PC-9 (cell line): ENCODE results near the gene CLDN17. TPM values are rescaled to one million over a fixed set of nuclear protein-coding genes. Genes with fewer than 3 reads are reported as not detected.

Source experiments
- BruUV-seq: library from RNA; stranded (reverse); fragments of 400-500 nt; replicated peaks from 2 replicates; lab custom pipeline; 2021; lab: Mats Ljungman, UMichigan
- CTCF ChIA-PET: fragments of 300-600 bp; sonication (Branson Sonifier 250); formaldehyde crosslinking; loops from one replicate; lab custom pipeline; 2022; ENCODE audit warnings: antibody characterized with exemption; lab: Charles Lee
- POLR2A ChIA-PET: fragments of 300-600 bp; sonication (Branson Sonifier 250); formaldehyde crosslinking; loops from one replicate; lab custom pipeline; 2022; ENCODE audit warnings: antibody characterized with exemption; ENCODE audit not compliant: unreplicated experiment; lab: Charles Lee
- DNase-seq, 2 experiments: peaks; one replicate each; pipeline versions ENCODE4 v3.0.0 to v3.0.0-alpha.2; 2015 to 2022; ENCODE audit warnings: mixed read lengths in 1 of 2
- H2AFZ ChIP-seq: fragments of 200-600 bp; sonication (generic); 2 replicates; pipeline ENCODE4 v1.8.1; 2017; ENCODE audit warnings: antibody characterized with exemption
- H3F3A ChIP-seq: fragments of 200-600 bp; sonication (generic); 2 replicates; pipeline ENCODE4 v1.8.1; 2017; ENCODE audit warnings: antibody characterized with exemption, mild to moderate bottlenecking, low read depth; ENCODE audit not compliant: insufficient read depth
- H3K27ac ChIP-seq: fragments of 200-600 bp; sonication (generic); 2 replicates; pipeline ENCODE4 v1.6.1; 2016; ENCODE audit warnings: mixed run types
- H3K27me3 ChIP-seq: fragments of 200-600 bp; sonication (generic); 2 replicates; pipeline ENCODE4 v1.6.1; 2016; ENCODE audit warnings: low read depth, mixed run types; ENCODE audit not compliant: insufficient read depth
- H3K36me3 ChIP-seq: fragments of 200-600 bp; sonication (generic); 2 replicates; pipeline ENCODE4 v1.6.1; 2016; ENCODE audit warnings: low read depth, mixed run types
- H3K4me1 ChIP-seq: fragments of 200-600 bp; sonication (generic); replicated peaks from 2 replicates; pipeline ENCODE4 v1.6.1; 2016; ENCODE audit warnings: mixed run types; ENCODE audit not compliant: insufficient read depth
- H3K4me2 ChIP-seq: fragments of 200-600 bp; sonication (generic); 2 replicates; pipeline ENCODE4 v1.6.1; 2017; ENCODE audit warnings: mixed run types
- H3K4me3 ChIP-seq: fragments of 200-600 bp; sonication (generic); 2 replicates; pipeline ENCODE4 v1.6.1; 2016; ENCODE audit warnings: mixed run types
- H3K79me2 ChIP-seq: fragments of 200-600 bp; sonication (generic); 2 replicates; pipeline ENCODE4 v1.6.1; 2017; ENCODE audit warnings: low read depth, mixed run types
- H3K9me2 ChIP-seq: fragments of 200-600 bp; sonication (generic); 2 replicates; pipeline ENCODE4 v1.8.1; 2017; ENCODE audit warnings: mild to moderate bottlenecking; ENCODE audit not compliant: insufficient read depth
- H3K9me3 ChIP-seq: fragments of 200-600 bp; sonication (generic); 2 replicates; pipeline ENCODE4 v1.8.1; 2016; ENCODE audit warnings: low read depth; ENCODE audit not compliant: insufficient read depth
- H4K20me1 ChIP-seq: fragments of 200-600 bp; sonication (generic); 2 replicates; pipeline ENCODE4 v1.8.1; 2017; ENCODE audit not compliant: insufficient read depth
- EZH2 ChIP-seq: fragments of 200-600 bp; sonication (generic); IDR thresholded peaks from 2 replicates; pipeline ENCODE4 v1.8.0; 2017; ENCODE audit warnings: antibody characterized with exemption, low read depth
- intact Hi-C: fragments of 100-400 bp; cut with micrococcal nuclease; formaldehyde crosslinking; loops from one replicate; pipeline ENCODE4 v1.10.0; 2022; ENCODE audit not compliant: unreplicated experiment
- total RNA-seq: library from RNA; stranded (reverse); gene quantifications from 2 replicates; pipeline ENCODE4 v1.2.3, GENCODE V29; 2021
- TF ChIP-seq, protein P1 (sequence below): fragments of 200-600 bp; sonication (generic); conservative IDR thresholded peaks from 2 replicates; pipeline ENCODE4 v1.6.1; 2017; ENCODE audit warnings: mixed run types, antibody characterized with exemption, mild to moderate bottlenecking, moderate library complexity

CLDN17 gene
- total RNA-seq, 1 experiment from 2014 or later: not detected

DNA sequence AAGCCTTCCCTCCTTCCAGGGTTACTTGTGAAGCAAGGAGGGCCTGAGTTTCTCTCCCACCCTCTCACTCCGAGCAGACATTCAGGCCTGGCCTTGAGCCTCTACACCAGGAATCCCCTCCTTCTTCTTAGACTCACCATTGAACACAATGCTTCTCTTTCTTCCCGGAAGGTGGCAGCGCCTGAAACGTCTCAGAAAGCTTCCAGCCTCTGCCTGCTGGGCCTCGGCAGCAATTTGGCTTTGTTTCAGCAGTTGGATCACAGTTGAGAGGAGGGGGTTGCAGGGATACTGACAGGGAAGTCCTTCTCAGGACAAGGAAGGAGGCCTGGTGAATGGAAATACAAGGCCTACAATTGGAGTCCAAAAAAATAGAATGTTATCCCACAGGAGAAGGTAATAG, 43.0 kb upstream of the CLDN17 start:
- Histone ChIP-seq H3K4me3 (no peak overlapping the region), H3K9me3 (no peaks in the 10 kb centered on the region), H3K79me2 (no peaks in the 10 kb centered on the region), H3K36me3 (no peaks in the 10 kb centered on the region), H2AFZ (no peak overlapping the region), H3K4me1 (peaks cover 13% of the 10 kb centered on the region), H3F3A (no peaks in the 10 kb centered on the region), H3K4me2 (no peak overlapping the region), H3K9me2 (no peaks in the 10 kb centered on the region), H4K20me1 (no peaks in the 10 kb centered on the region), H3K27ac (no peak overlapping the region), H3K27me3 (no peaks in the 10 kb centered on the region)
- TF ChIP-seq EZH2: no peak
- TF ChIP-seq, protein P1, sequence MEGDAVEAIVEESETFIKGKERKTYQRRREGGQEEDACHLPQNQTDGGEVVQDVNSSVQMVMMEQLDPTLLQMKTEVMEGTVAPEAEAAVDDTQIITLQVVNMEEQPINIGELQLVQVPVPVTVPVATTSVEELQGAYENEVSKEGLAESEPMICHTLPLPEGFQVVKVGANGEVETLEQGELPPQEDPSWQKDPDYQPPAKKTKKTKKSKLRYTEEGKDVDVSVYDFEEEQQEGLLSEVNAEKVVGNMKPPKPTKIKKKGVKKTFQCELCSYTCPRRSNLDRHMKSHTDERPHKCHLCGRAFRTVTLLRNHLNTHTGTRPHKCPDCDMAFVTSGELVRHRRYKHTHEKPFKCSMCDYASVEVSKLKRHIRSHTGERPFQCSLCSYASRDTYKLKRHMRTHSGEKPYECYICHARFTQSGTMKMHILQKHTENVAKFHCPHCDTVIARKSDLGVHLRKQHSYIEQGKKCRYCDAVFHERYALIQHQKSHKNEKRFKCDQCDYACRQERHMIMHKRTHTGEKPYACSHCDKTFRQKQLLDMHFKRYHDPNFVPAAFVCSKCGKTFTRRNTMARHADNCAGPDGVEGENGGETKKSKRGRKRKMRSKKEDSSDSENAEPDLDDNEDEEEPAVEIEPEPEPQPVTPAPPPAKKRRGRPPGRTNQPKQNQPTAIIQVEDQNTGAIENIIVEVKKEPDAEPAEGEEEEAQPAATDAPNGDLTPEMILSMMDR: no peak
- BruUV-seq: no TSS peak
- intact Hi-C loops: no loop called here
- ChIA-PET POLR2A (no interaction called here), CTCF (no interaction called here)
- DNase-seq: no peak

DNA sequence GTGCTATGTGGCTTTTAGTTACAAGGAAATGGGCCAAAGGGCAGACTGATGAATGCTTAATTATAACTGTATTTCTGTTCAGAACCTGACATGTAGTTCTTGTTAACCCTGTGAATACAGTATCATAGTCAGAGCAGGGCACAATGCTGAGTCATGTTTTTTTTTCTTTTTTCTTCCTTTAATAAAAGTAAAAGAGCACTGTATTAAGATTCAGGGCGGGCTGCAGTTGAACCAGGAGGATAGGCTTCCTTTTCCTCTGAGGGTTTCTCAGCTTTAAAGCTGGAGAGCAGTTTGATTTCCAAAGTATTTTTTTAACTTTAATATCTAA, 40.6 kb upstream of the CLDN17 start:
- TF ChIP-seq, protein P1: no peak
- no peak for TF ChIP-seq EZH2

DNA sequence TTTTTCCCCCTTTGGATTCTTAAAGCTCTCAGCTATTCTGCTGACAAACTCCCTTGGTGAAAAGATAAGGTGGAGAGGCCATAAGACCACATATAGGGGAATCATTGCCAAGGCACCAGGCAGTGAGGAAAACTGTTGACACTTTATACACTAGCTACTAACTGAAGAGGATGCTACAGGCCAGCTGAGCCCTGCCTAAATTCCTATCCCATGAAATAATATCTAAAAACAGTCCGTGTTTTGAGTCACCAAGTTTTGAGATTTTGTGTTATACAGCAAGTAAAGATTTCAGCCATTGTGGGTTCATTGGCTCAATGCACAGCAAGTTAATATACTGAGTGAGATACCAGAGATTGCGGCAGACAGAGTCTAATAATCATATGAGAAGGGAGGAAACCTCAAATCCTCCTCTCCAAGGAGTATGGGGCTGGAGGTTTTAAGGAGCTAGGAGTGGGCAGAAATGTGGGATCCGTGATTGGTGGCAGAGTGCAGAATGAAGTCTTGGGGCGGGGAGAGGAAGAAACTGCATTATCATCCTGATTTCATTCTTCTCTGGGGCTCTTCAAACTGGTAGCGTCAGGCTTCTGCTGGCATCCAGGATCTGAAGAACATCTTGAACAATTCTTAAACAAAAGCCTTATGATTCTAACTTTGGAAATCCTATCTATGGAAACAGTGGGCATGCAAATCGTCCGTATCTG, 40.1 kb upstream of the CLDN17 start:
- H2AFZ ChIP-seq: peak overlapping the region; percentile 62; the same call in 1 of the 2 replicates
- TSS peak; percentile 100 for BruUV-seq
- CTCF ChIA-PET: no interaction called here

More for the DNA sequence above, 40.6 kb upstream of the CLDN17 start:
- Histone ChIP-seq H3K27me3 (no peaks in the 10 kb centered on the region), H2AFZ (0 out of 2 replicates have a peak overlapping the region, but pooled peaks have one; percentile 62), H3K27ac (peak overlapping the region; percentile 73), H4K20me1 (no peaks in the 10 kb centered on the region), H3K9me2 (no peaks in the 10 kb centered on the region), H3K4me2 (peak overlapping the region; percentile 23; the same call in 1 of the 2 replicates), H3K4me1 (peaks cover 13% of the 10 kb centered on the region), H3K9me3 (no peaks in the 10 kb centered on the region), H3K4me3 (no peak overlapping the region), H3K36me3 (no peaks in the 10 kb centered on the region), H3K79me2 (no peaks in the 10 kb centered on the region), H3F3A (no peaks in the 10 kb centered on the region)
- POLR2A ChIA-PET: interaction anchor here (0.5 to 1.0 kb wide), 6 partner anchors 9 to 1190 kb away, joined by 3 to 7 read pairs (median 4); partner anchors contain the start of gene CLDN8
- peak in 1 of 2 experiments; percentile 35 for DNase-seq
- BruUV-seq: TSS peak; percentile 98
- CTCF ChIA-PET: no interaction called here
- intact Hi-C loops: loop anchor here (1.0 kb wide), 1 partner anchor 20 kb away; no protein-coding TSS in a partner anchor

More for the DNA sequence above, 40.1 kb upstream of the CLDN17 start:
- Histone ChIP-seq H4K20me1 (no peaks in the 10 kb centered on the region), H3K36me3 (no peaks in the 10 kb centered on the region), H3F3A (no peaks in the 10 kb centered on the region), H3K4me2 (peak overlapping the region; percentile 23; the same call in 1 of the 2 replicates), H3K4me1 (peaks cover 13% of the 10 kb centered on the region), H3K79me2 (no peaks in the 10 kb centered on the region), H3K9me2 (no peaks in the 10 kb centered on the region), H3K27me3 (no peaks in the 10 kb centered on the region), H3K9me3 (no peaks in the 10 kb centered on the region), H3K4me3 (no peak overlapping the region), H3K27ac (peak overlapping the region; percentile 73)
- POLR2A ChIA-PET: interaction anchor here (0.5 to 1.0 kb wide), 7 partner anchors 9 to 1190 kb away, joined by 3 to 7 read pairs (median 4); partner anchors contain the start of genes CCT8 and CLDN8
- DNase-seq: peak; percentile 52 to 55
- TF ChIP-seq EZH2: no peak
- TF ChIP-seq, protein P1: no peak
- intact Hi-C loops: loop anchor here (1.0 kb wide), 1 partner anchor 21 kb away; no protein-coding TSS in a partner anchor
